ENCODE results near the gene SPACDR.
A peak's percentile ranks its signal among the peaks of the same experiment; 100 is the strongest.

The SPACDR gene

GRCh38 chr7:100484673-100485045 is 20.6 kb upstream of the SPACDR start:
- no peak for DNase-seq

GRCh38 chr7:100483722-100484672 is 19.9 kb upstream of the SPACDR start, which contains the start of gene NYAP1:
Gene NYAP1 (plus strand): TSS chr7:100483927. CDS start chr7:100485312, 1,385 bp downstream.
- peak; percentile 50 to 57 for DNase-seq

- peak; percentile 79 to 81 for DNase-seq
Measured at GRCh38 chr7:100483090-100483721, 19.1 kb upstream of the SPACDR start.

- no peak for DNase-seq
Measured at GRCh38 chr7:100482728-100483089, 18.6 kb upstream of the SPACDR start.

DNA sequence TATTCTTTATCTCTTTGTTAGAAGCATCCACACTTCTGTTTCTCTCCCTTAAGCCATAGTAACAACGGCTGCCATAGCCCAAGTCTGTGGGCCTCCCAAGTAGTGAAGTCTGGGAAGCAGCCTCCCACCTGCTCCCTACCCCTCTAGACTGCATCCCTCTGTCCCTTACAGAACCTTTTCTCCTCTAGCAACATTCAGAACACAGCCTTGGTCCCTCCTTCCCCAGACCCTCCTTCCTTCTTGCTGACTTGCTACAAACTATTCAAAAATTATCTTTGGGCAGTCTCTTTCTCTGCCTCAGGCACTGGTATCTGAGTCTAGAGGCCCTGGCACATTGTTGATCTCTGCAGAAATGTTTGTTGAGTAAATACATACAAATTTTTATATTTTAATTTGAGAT is 17.4 kb upstream of the SPACDR start:
- DNase-seq: no peak

- peak; percentile 87 to 88 for DNase-seq
Measured at GRCh38 chr7:100478958-100479660, 15.0 kb upstream of the SPACDR start, which contains the start of gene TSC22D4. Gene TSC22D4 (minus strand): TSS chr7:100479214. CDS start chr7:100478038, 1,176 bp downstream.

DNA sequence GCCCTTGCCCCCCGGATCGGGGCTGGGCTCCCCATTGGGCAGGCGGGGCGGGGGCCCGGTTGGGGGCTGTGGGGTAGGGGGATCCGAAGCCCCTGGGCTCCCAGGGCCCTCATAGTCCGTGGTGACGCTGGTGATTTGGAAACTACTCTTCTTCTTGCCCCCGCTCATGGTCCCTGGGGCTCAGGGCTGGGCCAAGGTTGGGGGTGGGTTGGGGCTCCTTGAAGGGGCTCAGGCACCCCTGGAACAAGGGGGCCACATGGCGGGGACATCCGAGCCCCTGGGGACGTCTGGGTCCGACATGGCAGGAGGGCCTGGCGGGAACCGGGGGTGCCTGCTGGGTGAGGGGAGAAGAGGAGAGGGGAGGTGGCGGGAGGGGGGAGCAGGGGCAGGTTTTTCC is 13.8 kb upstream of the SPACDR start:
- DNase-seq: no peak

DNA sequence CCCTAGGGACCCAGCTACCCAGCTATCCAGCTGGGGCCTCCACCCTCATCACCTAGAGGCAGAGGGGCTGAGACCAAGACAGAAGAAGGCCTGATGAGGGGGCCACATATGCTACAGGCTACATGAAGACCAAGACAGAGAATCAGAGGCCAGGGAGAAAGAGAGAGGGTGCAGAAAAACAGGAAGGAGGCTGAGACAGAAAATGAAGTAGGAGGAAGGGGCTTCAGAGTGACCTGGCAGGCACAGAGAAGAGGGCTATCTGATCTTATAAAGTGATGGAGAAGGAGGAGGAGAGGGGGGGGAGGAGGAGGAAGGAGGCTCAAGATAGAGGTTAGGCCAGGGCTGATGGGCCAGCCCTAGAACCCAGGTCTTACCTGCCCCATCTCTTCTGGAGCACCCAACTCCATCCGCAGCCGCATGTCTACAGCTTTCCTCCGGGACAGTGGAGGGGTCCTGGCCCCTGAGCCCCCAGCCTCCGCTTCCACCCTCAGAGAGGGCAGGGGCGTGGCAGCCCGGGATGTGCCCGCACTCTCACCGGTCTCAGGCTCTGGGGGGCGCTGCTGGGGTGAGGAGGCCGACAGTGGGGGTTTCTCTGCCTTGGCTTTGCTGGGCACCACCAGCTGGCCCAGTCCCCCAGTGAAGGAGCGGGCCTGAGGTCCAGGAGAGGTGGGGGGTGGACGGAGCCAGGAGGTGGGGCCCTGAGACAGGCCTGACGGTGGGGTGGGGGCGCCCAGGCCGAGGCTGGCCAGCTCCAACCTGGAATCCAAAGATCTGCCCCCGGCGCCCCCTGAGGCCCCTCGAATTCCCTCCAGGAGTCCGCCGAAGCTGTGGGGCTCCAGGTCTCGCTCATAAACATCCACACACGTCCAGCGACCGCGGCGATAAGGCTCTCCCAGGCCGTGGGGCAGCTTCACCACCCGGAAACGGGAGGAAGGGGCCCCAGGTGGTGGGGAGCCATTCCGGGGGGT is 13.1 kb upstream of the SPACDR start:
- DNase-seq: no peak

DNA sequence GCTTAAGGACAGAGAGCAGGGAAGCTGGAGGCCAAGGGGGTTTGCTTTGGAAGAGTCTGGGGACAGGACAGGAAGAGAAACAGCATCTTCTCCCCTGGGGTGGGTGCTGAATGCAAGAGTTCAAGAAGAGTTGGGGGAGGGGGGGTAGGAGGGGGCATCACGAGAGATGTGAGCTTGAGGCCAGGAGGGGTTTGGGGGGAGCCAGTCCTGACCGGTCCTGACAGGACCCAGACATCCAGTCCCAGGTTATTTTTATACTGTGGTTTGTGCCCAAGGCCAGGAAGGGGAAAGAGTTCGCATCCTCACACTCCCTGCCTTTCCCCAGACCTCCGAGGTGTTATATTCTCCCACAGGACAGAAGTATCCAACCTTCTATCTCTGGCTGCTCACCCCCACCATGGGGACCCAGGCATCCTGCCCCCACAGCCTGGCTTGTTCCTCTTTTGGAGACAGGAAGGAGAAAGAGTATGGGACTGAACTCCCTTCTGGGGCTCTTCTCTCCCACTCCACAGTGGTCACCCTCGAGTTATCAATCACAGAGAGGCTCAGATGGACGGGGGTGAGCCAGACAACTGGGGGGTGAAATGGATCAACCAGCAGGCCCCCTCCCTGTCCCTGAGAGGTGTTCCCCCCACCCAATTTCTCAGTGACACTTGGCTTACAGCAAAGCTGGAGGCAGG is 12.2 kb upstream of the SPACDR start:
- no peak for DNase-seq

DNA sequence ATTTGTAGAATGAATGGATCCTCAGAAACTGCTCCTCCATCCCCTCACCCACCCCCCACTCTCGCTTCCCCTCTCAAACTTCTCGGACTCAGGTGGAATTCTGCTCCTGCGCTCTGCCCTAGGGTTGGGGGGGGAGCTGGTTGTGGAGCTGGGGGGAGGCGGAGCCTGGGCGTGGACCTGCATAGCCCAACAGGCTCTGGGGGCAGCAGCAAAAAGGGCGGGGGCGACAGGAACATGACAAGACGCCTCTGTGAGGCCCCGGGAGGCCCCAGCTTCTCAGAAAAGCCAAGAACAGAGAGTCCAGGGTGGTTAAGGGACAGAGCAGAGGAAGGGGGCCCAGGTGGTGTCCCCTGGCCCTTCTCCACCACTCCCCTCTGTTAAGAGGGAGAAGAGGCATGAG is 11.5 kb upstream of the SPACDR start:
- no peak for DNase-seq

DNA sequence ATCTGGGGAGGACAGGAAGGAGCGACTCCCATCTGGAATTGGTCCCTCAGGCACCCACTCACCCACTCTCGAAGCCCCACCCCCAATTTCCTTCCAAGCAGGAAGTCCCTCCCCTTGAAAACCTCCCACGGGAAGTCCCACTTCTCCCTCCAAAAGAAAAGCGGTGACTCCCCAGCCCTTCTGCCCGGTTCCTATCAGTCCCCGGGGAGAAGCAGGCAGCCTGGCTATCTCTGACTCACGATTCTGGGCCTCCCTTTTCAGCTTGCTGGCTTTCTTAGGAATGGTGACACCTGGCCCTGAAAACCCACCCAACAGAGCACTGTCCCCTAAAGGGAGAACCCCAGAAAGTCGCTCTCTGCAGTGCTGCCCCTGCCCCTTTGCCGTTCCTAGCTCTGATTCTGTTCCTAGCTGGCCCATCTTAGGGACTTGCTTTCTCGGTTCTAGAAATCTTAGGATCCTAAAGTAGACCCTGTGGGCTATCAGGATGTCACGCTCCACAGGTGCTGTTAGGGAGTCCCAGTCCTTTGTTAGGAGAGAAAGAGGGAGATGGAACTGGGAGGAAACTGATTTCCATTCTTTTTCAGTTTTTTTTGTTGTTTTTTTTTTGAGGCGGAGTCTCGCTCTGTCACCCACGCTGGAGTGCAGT is 8.9 kb upstream of the SPACDR start:
- no peak for DNase-seq

- DNase-seq: no peak
Measured at GRCh38 chr7:100472121-100472851, 8.2 kb upstream of the SPACDR start.

- no peak for DNase-seq
Measured at GRCh38 chr7:100471021-100471420, 7.0 kb upstream of the SPACDR start.

- DNase-seq: peak; percentile 76 to 86
Measured at GRCh38 chr7:100469227-100470044, 5.4 kb upstream of the SPACDR start.

DNA sequence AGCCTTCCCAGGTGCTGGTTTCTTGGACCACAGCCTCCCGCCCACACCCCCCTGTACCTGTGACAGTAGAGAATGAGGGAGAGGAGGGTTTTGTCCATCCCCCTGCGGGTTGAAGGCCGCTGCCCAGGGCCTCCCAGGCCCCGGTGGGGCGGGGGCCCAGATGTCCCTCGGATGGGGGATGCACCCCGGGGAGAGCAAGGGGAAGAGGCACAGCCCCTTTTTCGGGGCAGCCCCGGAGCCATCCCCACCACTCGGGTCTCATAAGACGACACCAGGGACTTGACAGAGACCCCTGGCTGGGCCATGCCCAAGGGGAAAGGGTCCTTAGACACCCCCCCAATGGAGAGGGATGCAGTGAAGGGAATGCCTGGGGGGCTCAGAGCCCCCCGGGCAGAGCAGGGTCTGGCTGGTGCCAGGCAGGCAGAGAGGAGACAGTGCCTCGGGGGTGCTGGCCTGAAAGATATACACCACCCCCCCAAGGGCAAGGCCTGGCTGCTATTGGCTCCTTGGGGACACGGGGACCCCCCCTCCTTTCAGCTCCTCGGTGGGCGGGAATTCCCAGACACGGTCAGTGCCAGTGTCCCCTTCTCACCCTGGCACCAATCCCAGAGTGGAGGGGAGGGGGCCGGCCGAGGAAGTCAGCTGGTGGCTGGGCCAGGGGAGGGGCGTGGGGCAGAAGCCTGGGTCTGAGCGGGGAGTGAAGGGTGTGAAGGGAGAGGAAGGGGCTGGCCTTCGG is 3.7 kb upstream of the SPACDR start:
- no peak for DNase-seq

DNA sequence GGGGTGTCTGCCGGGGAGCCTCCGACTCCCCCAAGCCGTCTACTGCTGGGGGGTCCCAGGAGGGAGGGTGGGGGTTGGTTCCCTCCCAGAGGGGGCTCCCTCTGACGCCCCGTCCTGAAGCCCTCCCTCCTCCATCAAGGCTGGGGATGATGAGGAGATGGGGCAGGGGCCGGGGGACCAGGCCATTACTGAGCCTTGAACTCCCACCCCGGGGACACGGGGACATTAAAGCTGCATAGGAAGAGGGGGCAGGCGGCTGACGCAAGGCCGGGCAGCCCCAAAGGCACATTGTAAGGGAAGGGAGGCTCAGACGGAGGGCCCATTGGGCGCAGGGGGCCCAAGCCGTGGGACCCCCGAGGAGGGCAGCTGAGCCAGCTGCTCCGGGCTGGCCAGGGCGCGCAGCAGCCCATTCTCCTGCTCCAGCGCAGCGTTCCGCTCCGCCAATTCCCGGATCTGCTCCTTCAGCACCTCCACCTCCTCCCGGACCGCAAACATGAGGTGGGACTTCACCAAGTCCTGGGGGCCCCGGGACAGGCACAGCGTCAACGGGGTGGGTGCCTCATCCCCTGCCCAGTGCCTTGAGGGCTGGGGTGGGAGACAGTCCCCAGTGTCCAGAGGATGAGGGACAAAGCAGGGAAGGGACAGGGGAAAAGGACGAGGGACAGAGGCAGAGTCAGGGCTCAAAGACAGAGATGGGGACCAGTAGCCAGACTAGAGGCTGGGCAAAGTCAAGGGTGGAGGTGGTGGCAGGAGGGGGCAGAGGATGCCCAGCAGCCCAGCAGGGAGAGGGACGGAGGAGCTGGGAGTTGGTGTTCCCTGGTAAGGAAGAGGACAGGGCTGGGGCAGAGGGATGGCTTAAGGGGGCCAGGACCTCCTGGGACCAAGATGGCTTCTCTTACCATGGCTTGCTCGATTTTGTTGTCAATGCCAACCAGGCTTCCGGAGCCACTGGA is 2.9 kb upstream of the SPACDR start:
- DNase-seq: no peak

- no peak for DNase-seq
Measured at GRCh38 chr7:100465702-100466311, 1.7 kb upstream of the SPACDR start.

Measured in activated CD4-positive, alpha-beta T cell treated with anti-CD3 and anti-CD28 coated beads for 4 hours (primary cell).